Epithelial cell of proximal tubule (primary cell): ENCODE results near the gene DLG1. TPM values are rescaled to one million over a fixed set of nuclear protein-coding genes. Genes with fewer than 3 reads are reported as not detected.

ENCODE experiments used
- DNase-seq: peaks from one replicate; pipeline ENCODE4 v3.0.0-alpha.2; 2011; ENCODE audit warnings: low read depth
- H3K4me3 ChIP-seq: 2 replicates; pipeline ENCODE4 v1.5.1; 2011; ENCODE audit warnings: low read depth, mild to moderate bottlenecking, low read length
- CTCF ChIP-seq: conservative IDR thresholded peaks from 2 replicates; pipeline ENCODE4 v1.5.1; 2012; ENCODE audit warnings: low read depth, mild to moderate bottlenecking, low read length
- total RNA-seq: library from RNA; depleted of rRNA; stranded (reverse); fragments of >200 nt; gene quantifications from 2 replicates; pipeline ENCODE4 v1.2.3, GENCODE V29; 2015

DLG1 gene
- total RNA-seq, 1 donor from 2014 or later, result 67.6 TPM

GRCh38 chr3:197135212-197135611 is 163.2 kb downstream of the DLG1 start:
- no peak for DNase-seq
- no peak overlapping the region for H3K4me3 ChIP-seq
- no peak for TF ChIP-seq CTCF

GRCh38 chr3:197132916-197133530 is 165.4 kb downstream of the DLG1 start:
- no peak overlapping the region for H3K4me3 ChIP-seq
- no peak for DNase-seq
- TF ChIP-seq CTCF, result no peak

GRCh38 chr3:197125636-197126035 is 172.8 kb downstream of the DLG1 start:
- DNase-seq, result no peak
- no peak overlapping the region for H3K4me3 ChIP-seq
- no peak for TF ChIP-seq CTCF

GRCh38 chr3:197124713-197125112 is 173.7 kb downstream of the DLG1 start:
- no peak for DNase-seq
- no peak for TF ChIP-seq CTCF
- H3K4me3 ChIP-seq, result no peak overlapping the region

GRCh38 chr3:197122394-197122793 is 176.0 kb downstream of the DLG1 start:
- no peak for TF ChIP-seq CTCF
- no peak for DNase-seq
- H3K4me3 ChIP-seq, result no peak overlapping the region

GRCh38 chr3:197117114-197117513 is 181.3 kb downstream of the DLG1 start:
- no peak overlapping the region for H3K4me3 ChIP-seq
- no peak for DNase-seq
- no peak for TF ChIP-seq CTCF

- no peak for TF ChIP-seq CTCF
- no peak for DNase-seq
- no peak overlapping the region for H3K4me3 ChIP-seq
These were observed 184.4 kb downstream of the DLG1 start for GRCh38 chr3:197114007-197114406.
